ENCODE data around the gene PTPN1.

DNA sequence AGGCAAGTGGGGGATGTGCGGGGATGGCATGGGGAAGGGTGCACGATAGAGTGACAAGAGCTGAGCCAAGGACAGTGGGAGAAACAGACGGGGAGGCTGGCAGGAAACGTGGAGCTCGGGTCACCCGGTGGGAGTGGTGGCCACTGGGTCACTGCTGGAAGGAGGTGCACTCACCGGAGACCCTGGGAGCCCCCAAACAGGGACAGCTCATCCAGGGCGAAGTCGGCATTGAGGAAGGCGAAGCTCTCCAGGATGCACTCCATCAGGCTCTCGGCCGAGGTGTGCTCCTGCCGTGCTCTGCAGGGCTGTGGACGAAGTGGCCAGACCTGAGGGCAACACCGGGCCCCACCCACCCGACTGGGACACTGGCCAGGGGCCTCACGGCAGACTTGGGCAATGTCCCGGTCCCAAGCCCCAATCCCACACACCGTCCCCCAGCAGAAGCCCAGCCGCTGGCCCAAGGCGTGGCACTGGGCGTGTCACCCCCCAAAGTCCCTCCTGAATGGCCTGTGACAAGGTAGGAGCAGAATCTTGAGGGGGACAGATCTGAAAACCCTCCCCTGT, 87.3 kb downstream of the PTPN1 start:
- no peak for TF ChIP-seq CTCF (IDR thresholded peaks at IDR 0.05; ENCODE audit: extremely low read depth in 1 of 2, insufficient read depth in 1 of 2, low read depth in 1 of 2, low read length in 2 of 2)
- TF ChIP-seq MAX (IDR thresholded peaks at IDR 0.05; ENCODE audit: insufficient read depth, insufficient read length) = no peak
- no peak for TF ChIP-seq JUN (IDR thresholded peaks at IDR 0.05; ENCODE audit: borderline replicate concordance, insufficient read depth, insufficient read length, low read depth)
- TF ChIP-seq EZH2 (IDR thresholded peaks at IDR 0.05; ENCODE audit: borderline replicate concordance, low read depth, low read length, severe bottlenecking) = no peak
- no peak for TF ChIP-seq GATA2 (IDR thresholded peaks at IDR 0.05; ENCODE audit: insufficient read depth, insufficient read length, low read depth, low read length)

Data from endothelial cell of umbilical vein (primary cell).